Heart left ventricle (tissue), 13 donors: ENCODE data around the gene MRPL40.

Experiments used
- CTCF ChIP-seq, 12 donors: fragments of 200-600 bp; sonication (generic) in 4 of 12; IDR thresholded peaks; one replicate each; pipeline versions ENCODE4 v1.5.0 to v1.8.0; 2018 to 2022; ENCODE audit warnings: antibody characterized with exemption in 12 of 12, mild to moderate bottlenecking in 5 of 12
- POLR2A ChIP-seq, 2 donors: fragments of 450-650 bp; IDR thresholded peaks; one replicate each; pipeline ENCODE4 v1.6.1; 2017; ENCODE audit warnings: antibody characterized with exemption in 2 of 2, mild to moderate bottlenecking in 2 of 2, moderate library complexity in 2 of 2
- donor health status: ischemic (EF 13 %, LVEDD 7.1; RV severe dilation, severe dysfunction).
- donor health status: DM: no; HTN: yes; CAD: no.
- donor health status: DM: no; HTN: no; CAD: no.
- donor health status: ischemic (EF 25% LVEDD 6.9; RV normal size, moderate dysfunction).
- donor health status: ischemic (EF 25% LVEDD 5.7; RV mildly dilated, moderate dysfunction).
- donor health status: ischemic (EF 35%, LVEDD 5.7; RV mildly dilated, moderate dysfunction).
- donor health status: nonischemic (EF 11% LVEDD 7.7; RV severe dilation, severe dysfunction).
- donor health status: DM: yes; HTN: yes; CAD: no.
- donor health status: PGD.
- donor health status: ischemic (EF 29% LVEDD 5.4; RV normal size, mild dysfunction).
- donor health status: nonischemic (EF 23%, LVEDD 6.1; RV moderate dilation, normal function).

- TF ChIP-seq CTCF (IDR thresholded peaks at IDR 0.05) (no peak), POLR2A (IDR thresholded peaks at IDR 0.05) (no peak)
Observed at GRCh38 chr22:19401483-19401882, 30.9 kb upstream of the MRPL40 start.
